ENCODE results near the gene XCL2.

DNA sequence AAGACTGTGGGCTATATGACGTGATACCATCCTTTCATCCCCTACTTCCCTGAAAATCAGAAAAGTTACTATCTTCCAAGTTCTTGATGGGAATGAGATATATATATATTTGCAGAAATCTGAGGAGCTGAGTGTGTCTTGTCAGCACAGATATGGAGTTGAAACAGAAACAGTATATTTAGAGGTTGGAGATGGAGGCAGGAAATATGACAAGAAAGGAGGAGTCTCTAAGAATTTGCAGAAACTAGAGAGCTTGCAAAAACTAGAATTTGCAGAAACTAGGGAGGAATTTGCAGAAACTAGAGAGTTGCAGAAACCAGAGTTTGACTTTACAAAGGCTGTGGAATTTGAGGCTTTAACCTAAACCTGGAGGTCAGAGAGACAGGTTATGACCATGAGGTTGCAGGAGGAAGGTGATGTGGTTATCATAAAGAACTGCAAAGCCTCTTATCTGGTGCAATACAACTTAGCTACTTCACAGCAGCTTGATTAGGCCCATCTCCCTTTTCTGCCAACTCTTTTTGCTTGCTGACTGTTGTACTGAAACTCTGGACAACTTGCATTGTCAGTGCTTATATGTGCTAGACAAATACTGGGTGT, 22.3 kb downstream of the XCL2 start:
- no peak for TF ChIP-seq POLR2A (IDR thresholded peaks at IDR 0.05)
- TF ChIP-seq, protein P1, sequence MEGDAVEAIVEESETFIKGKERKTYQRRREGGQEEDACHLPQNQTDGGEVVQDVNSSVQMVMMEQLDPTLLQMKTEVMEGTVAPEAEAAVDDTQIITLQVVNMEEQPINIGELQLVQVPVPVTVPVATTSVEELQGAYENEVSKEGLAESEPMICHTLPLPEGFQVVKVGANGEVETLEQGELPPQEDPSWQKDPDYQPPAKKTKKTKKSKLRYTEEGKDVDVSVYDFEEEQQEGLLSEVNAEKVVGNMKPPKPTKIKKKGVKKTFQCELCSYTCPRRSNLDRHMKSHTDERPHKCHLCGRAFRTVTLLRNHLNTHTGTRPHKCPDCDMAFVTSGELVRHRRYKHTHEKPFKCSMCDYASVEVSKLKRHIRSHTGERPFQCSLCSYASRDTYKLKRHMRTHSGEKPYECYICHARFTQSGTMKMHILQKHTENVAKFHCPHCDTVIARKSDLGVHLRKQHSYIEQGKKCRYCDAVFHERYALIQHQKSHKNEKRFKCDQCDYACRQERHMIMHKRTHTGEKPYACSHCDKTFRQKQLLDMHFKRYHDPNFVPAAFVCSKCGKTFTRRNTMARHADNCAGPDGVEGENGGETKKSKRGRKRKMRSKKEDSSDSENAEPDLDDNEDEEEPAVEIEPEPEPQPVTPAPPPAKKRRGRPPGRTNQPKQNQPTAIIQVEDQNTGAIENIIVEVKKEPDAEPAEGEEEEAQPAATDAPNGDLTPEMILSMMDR (IDR thresholded peaks at IDR 0.05) = no peak

Measured in uterus (tissue), 2 donors.